ENCODE measurements around the gene CCDC157. TPM values are rescaled to one million over a fixed set of nuclear protein-coding genes. Genes with fewer than 3 reads are reported as not detected.
A peak's percentile ranks its signal among the peaks of the same experiment; 100 is the strongest.

CCDC157 gene
- total RNA-seq, 1 donor from 2014 or later, result 2.9 TPM

GRCh38 chr22:30318799-30319419 lies 37.9 kb upstream of the CCDC157 start:
- H3K27ac Mint-ChIP-seq, result peak overlapping the region; percentile 26
- intact Hi-C loops (cut with micrococcal nuclease), result no loop called here
- H3K4me3 Mint-ChIP-seq, result no peak overlapping the region
- no peaks in the 10 kb centered on the region for H3K9me3 Mint-ChIP-seq
- DNase-seq, result no peak
- no peaks in the 10 kb centered on the region for H3K27me3 Mint-ChIP-seq
- H3K4me1 Mint-ChIP-seq, result peaks cover 77% of the 10 kb centered on the region
- H3K36me3 Mint-ChIP-seq (ENCODE audit: low read depth), result peaks cover 44% of the 10 kb centered on the region

GRCh38 chr22:30320021-30320556 lies 36.7 kb upstream of the CCDC157 start:
- Mint-ChIP-seq H3K9me3 (no peaks in the 10 kb centered on the region), H3K4me1 (peaks cover 77% of the 10 kb centered on the region), H3K27ac (no peak overlapping the region), H3K27me3 (no peaks in the 10 kb centered on the region), H3K36me3 (ENCODE audit: low read depth) (peaks cover 36% of the 10 kb centered on the region), H3K4me3 (no peak overlapping the region)
- intact Hi-C loops (cut with micrococcal nuclease), result no loop called here
- DNase-seq, result no peak

GRCh38 chr22:30321461-30321860 lies 35.3 kb upstream of the CCDC157 start:
- Mint-ChIP-seq H3K27me3 (no peaks in the 10 kb centered on the region), H3K4me3 (no peak overlapping the region), H3K4me1 (peaks cover 74% of the 10 kb centered on the region), H3K36me3 (ENCODE audit: low read depth) (peaks cover 31% of the 10 kb centered on the region), H3K9me3 (no peaks in the 10 kb centered on the region), H3K27ac (no peak overlapping the region)
- DNase-seq, result no peak
- intact Hi-C loops (cut with micrococcal nuclease), result no loop called here

GRCh38 chr22:30323246-30323645 lies 33.6 kb upstream of the CCDC157 start:
- H3K9me3 Mint-ChIP-seq, result no peaks in the 10 kb centered on the region
- no peak overlapping the region for H3K27ac Mint-ChIP-seq
- peaks cover 71% of the 10 kb centered on the region for H3K4me1 Mint-ChIP-seq
- intact Hi-C loops (cut with micrococcal nuclease), result no loop called here
- H3K36me3 Mint-ChIP-seq (ENCODE audit: low read depth), result peaks cover 26% of the 10 kb centered on the region
- no peak overlapping the region for H3K4me3 Mint-ChIP-seq
- DNase-seq, result no peak
- H3K27me3 Mint-ChIP-seq, result no peaks in the 10 kb centered on the region

GRCh38 chr22:30324014-30324730 lies 32.6 kb upstream of the CCDC157 start:
- peak overlapping the region; percentile 89 for H3K4me3 Mint-ChIP-seq
- peak overlapping the region; percentile 67 for H3K27ac Mint-ChIP-seq
- no peaks in the 10 kb centered on the region for H3K27me3 Mint-ChIP-seq
- peaks cover 64% of the 10 kb centered on the region for H3K4me1 Mint-ChIP-seq
- peak; percentile 85 for DNase-seq
- no peaks in the 10 kb centered on the region for H3K9me3 Mint-ChIP-seq
- intact Hi-C loops (cut with micrococcal nuclease), result loop anchor here (1.0 kb wide), 1 partner anchor 8 kb away; no protein-coding TSS in a partner anchor
- H3K36me3 Mint-ChIP-seq (ENCODE audit: low read depth), result peaks cover 21% of the 10 kb centered on the region

- H3K27ac Mint-ChIP-seq, result peak overlapping the region; percentile 67
- intact Hi-C loops (cut with micrococcal nuclease), result loop anchor here (1.0 to 5.0 kb wide), 2 partner anchors 20 to 1058 kb away; partner anchors contain the start of genes EWSR1 and RHBDD3
- H3K4me3 Mint-ChIP-seq, result peak overlapping the region; percentile 89
- DNase-seq, result no peak
- H3K27me3 Mint-ChIP-seq, result no peaks in the 10 kb centered on the region
- H3K36me3 Mint-ChIP-seq (ENCODE audit: low read depth), result peaks cover 18% of the 10 kb centered on the region
- H3K4me1 Mint-ChIP-seq, result peaks cover 54% of the 10 kb centered on the region
- no peaks in the 10 kb centered on the region for H3K9me3 Mint-ChIP-seq
Measured at GRCh38 chr22:30325065-30325720, 31.6 kb upstream of the CCDC157 start.

GRCh38 chr22:30325724-30326254 lies 31.0 kb upstream of the CCDC157 start:
- no peak for DNase-seq
- Mint-ChIP-seq H3K27ac (peak overlapping the region; percentile 67), H3K4me3 (peak overlapping the region; percentile 89), H3K27me3 (no peaks in the 10 kb centered on the region), H3K4me1 (peaks cover 50% of the 10 kb centered on the region), H3K36me3 (ENCODE audit: low read depth) (peaks cover 18% of the 10 kb centered on the region), H3K9me3 (no peaks in the 10 kb centered on the region)
- intact Hi-C loops (cut with micrococcal nuclease), result loop anchor here (1.0 to 5.0 kb wide), 4 partner anchors 20 to 1058 kb away; partner anchors contain the start of genes CASTOR1, EWSR1, OSM and RHBDD3

GRCh38 chr22:30326255-30326705 lies 30.5 kb upstream of the CCDC157 start:
- intact Hi-C loops (cut with micrococcal nuclease), result loop anchor here (1.0 to 5.0 kb wide), 3 partner anchors 37 to 1059 kb away; partner anchors contain the start of genes CASTOR1, EWSR1, OSM and RHBDD3
- peak overlapping the region; percentile 89 for H3K4me3 Mint-ChIP-seq
- H3K4me1 Mint-ChIP-seq, result peaks cover 51% of the 10 kb centered on the region
- no peaks in the 10 kb centered on the region for H3K27me3 Mint-ChIP-seq
- H3K36me3 Mint-ChIP-seq (ENCODE audit: low read depth), result peaks cover 14% of the 10 kb centered on the region
- peak; percentile 79 for DNase-seq
- H3K27ac Mint-ChIP-seq, result peak overlapping the region; percentile 67
- no peaks in the 10 kb centered on the region for H3K9me3 Mint-ChIP-seq

- Mint-ChIP-seq H3K36me3 (ENCODE audit: low read depth) (peaks cover 15% of the 10 kb centered on the region), H3K27me3 (no peaks in the 10 kb centered on the region), H3K27ac (peak within 1 kb of the TSS; percentile 84), H3K4me3 (peak within 1 kb of the TSS; percentile 89), H3K4me1 (peaks cover 48% of the 10 kb centered on the region), H3K9me3 (no peaks in the 10 kb centered on the region)
- intact Hi-C loops (cut with micrococcal nuclease), result loop anchor here (1.0 to 5.0 kb wide), 4 partner anchors 29 to 1060 kb away; partner anchors contain the start of genes CASTOR1, EWSR1, OSM and RHBDD3
- peak; percentile 98 for DNase-seq
Measured at GRCh38 chr22:30326706-30327362, 30.0 kb upstream of the CCDC157 start, which contains the start of gene TBC1D10A. Gene TBC1D10A (minus strand): TSS chr22:30326941. CDS start chr22:30326881, 60 bp downstream.

- Mint-ChIP-seq H3K27ac (peak overlapping the region; percentile 84), H3K27me3 (no peaks in the 10 kb centered on the region), H3K4me3 (peak overlapping the region; percentile 89), H3K9me3 (no peaks in the 10 kb centered on the region), H3K36me3 (ENCODE audit: low read depth) (peaks cover 24% of the 10 kb centered on the region), H3K4me1 (peaks cover 53% of the 10 kb centered on the region)
- intact Hi-C loops (cut with micrococcal nuclease), result loop anchor here (1.0 to 5.0 kb wide), 3 partner anchors 28 to 1061 kb away; partner anchors contain the start of genes EWSR1, OSM, RHBDD3 and SF3A1
- DNase-seq, result no peak
Measured at GRCh38 chr22:30327864-30328345, 28.9 kb upstream of the CCDC157 start.

- Mint-ChIP-seq H3K27ac (no peak overlapping the region), H3K36me3 (ENCODE audit: low read depth) (peaks cover 26% of the 10 kb centered on the region), H3K4me1 (peaks cover 54% of the 10 kb centered on the region), H3K4me3 (no peak overlapping the region), H3K27me3 (no peaks in the 10 kb centered on the region), H3K9me3 (no peaks in the 10 kb centered on the region)
- intact Hi-C loops (cut with micrococcal nuclease), result loop anchor here (5.0 kb wide), 1 partner anchor 1061 kb away; the partner anchor contains the start of genes EWSR1 and RHBDD3
- no peak for DNase-seq
Measured at GRCh38 chr22:30328466-30329049, 28.2 kb upstream of the CCDC157 start.

- peak overlapping the region; percentile 87 for H3K27ac Mint-ChIP-seq
- DNase-seq, result no peak
- no peak overlapping the region for H3K4me3 Mint-ChIP-seq
- H3K9me3 Mint-ChIP-seq, result no peaks in the 10 kb centered on the region
- no peaks in the 10 kb centered on the region for H3K27me3 Mint-ChIP-seq
- H3K36me3 Mint-ChIP-seq (ENCODE audit: low read depth), result peaks cover 65% of the 10 kb centered on the region
- intact Hi-C loops (cut with micrococcal nuclease), result no loop called here
- peaks cover 42% of the 10 kb centered on the region for H3K4me1 Mint-ChIP-seq
Measured at GRCh38 chr22:30332551-30332950, 24.3 kb upstream of the CCDC157 start.

Measured in activated CD4-positive, alpha-beta T cell treated with anti-CD3 and anti-CD28 coated beads, Interleukin-2, amount 10 ng/mL, durations not matched to agents 24 days and 14 days (primary cell).